GM21526 (cell line): ENCODE results near the gene FOXB2.
"Not testable (repeated sequence)": the region's sequence is repeated elsewhere in the genome, so short reads cannot be mapped to it uniquely, and the experiment has no call there.

Experiments
- ATAC-seq: cut with Tn5 transposase; IDR thresholded peaks from one replicate; pipeline ENCODE4 v1.9.1; 2021; ENCODE audit warnings: moderate library complexity; ENCODE audit not compliant: unreplicated experiment, low FRiP score

FOXB2 gene

GRCh38 chr9:77019236-77019925, at the start of gene FOXB2:
TSS of gene FOXB2 (plus strand) at chr9:77019655. CDS start at chr9:77019655, 0 bp downstream.
- no peak for ATAC-seq

GRCh38 chr9:76969716-76970115, 49.7 kb upstream of the FOXB2 start:
- ATAC-seq: no peak

- ATAC-seq: not testable (repeated sequence)
These were observed 40.6 kb upstream of the FOXB2 start for GRCh38 chr9:76978831-76979230.

- ATAC-seq: no peak
These were observed 38.9 kb upstream of the FOXB2 start for GRCh38 chr9:76980566-76980965.

- ATAC-seq: no peak
These were observed 35.0 kb upstream of the FOXB2 start for GRCh38 chr9:76984486-76984885.

- ATAC-seq: no peak
These were observed 33.9 kb upstream of the FOXB2 start for GRCh38 chr9:76985581-76985980.

- ATAC-seq: no peak
These were observed 31.8 kb upstream of the FOXB2 start for GRCh38 chr9:76987594-76988200.

- ATAC-seq: no peak
These were observed 30.5 kb upstream of the FOXB2 start for GRCh38 chr9:76988941-76989340.

GRCh38 chr9:76989501-76989900, 30.0 kb upstream of the FOXB2 start:
- no peak for ATAC-seq

- ATAC-seq: no peak
These were observed 22.8 kb upstream of the FOXB2 start for GRCh38 chr9:76996700-76997099.

GRCh38 chr9:76999261-76999660, 20.2 kb upstream of the FOXB2 start:
- ATAC-seq: no peak

GRCh38 chr9:77000330-77000729, 19.1 kb upstream of the FOXB2 start:
- no peak for ATAC-seq

- ATAC-seq: no peak
These were observed 16.1 kb upstream of the FOXB2 start for GRCh38 chr9:77003366-77003765.

GRCh38 chr9:77005216-77005615, 14.2 kb upstream of the FOXB2 start:
- ATAC-seq: no peak

GRCh38 chr9:77010527-77010926, 8.9 kb upstream of the FOXB2 start:
- ATAC-seq: no peak

- no peak for ATAC-seq
These were observed 7.3 kb upstream of the FOXB2 start for GRCh38 chr9:77011973-77012821.

- ATAC-seq: no peak
These were observed 6.1 kb upstream of the FOXB2 start for GRCh38 chr9:77013206-77013931.

- ATAC-seq: no peak
These were observed 5.4 kb upstream of the FOXB2 start for GRCh38 chr9:77013932-77014596.

GRCh38 chr9:77014597-77015263, 4.7 kb upstream of the FOXB2 start:
- no peak for ATAC-seq
